Left lung (tissue), 10 donors: Measurements from ENCODE around the gene NFKB1. TPM values are rescaled to one million over a fixed set of nuclear protein-coding genes. Genes with fewer than 3 reads are reported as not detected.

Source experiments
- ATAC-seq: fragments of 200-7000 bp; cut with Tn5 transposase; one replicate; pipeline ENCODE4 v1.9.1; 2020; ENCODE audit warnings: moderate library complexity
- DNase-seq, 4 donors: peaks; one replicate each; pipeline ENCODE4 v3.0.0-alpha.2; 2013 to 2020
- H3K27ac ChIP-seq, 2 donors: fragments of 200-600 bp; sonication (generic) in 1 of 2; one replicate each; pipeline versions ENCODE4 v1.5.0 to v1.8.0; 2020 to 2021
- H3K27me3 ChIP-seq, 2 donors: fragments of 200-600 bp; sonication (generic) in 1 of 2; one replicate each; pipeline versions ENCODE4 v1.5.0 to v1.8.0; 2020 to 2021
- H3K36me3 ChIP-seq, 2 donors: fragments of 200-600 bp; sonication (generic) in 1 of 2; one replicate each; pipeline versions ENCODE4 v1.5.0 to v1.8.0; 2020 to 2021
- H3K4me1 ChIP-seq, 2 donors: fragments of 200-600 bp; one replicate each; pipeline ENCODE4 v1.8.0; 2021
- H3K4me3 ChIP-seq, 2 donors: fragments of 200-600 bp; sonication (generic) in 1 of 2; one replicate each; pipeline versions ENCODE4 v1.5.0 to v1.8.0; 2020 to 2021; ENCODE audit warnings: mild to moderate bottlenecking in 1 of 2
- H3K9me3 ChIP-seq, 2 donors: fragments of 200-600 bp; sonication (generic) in 1 of 2; one replicate each; pipeline versions ENCODE4 v1.5.0 to v1.8.0; 2020 to 2021
- intact Hi-C, 2 donors: fragments of 100-400 bp; cut with DNase I; formaldehyde crosslinking; loops; one replicate each; pipeline versions ENCODE4 v1.11.2 to v1.14.2; 2022
- polyA plus RNA-seq, 6 donors: library from polyadenylated mRNA; unstranded; fragments of 120-200 nt; gene quantifications; one replicate each; pipeline ENCODE4 v1.2.1, GENCODE V29; 2013; ENCODE audit not compliant: insufficient read length in 6 of 6
- total RNA-seq, 2 donors: library from RNA; stranded (reverse); fragmentation: NEBNext Ultra II Directional; extraction: Animal tissue kit (Norgen Biotek cat#: 25700); gene quantifications; one replicate each; pipeline ENCODE4 v1.2.1, GENCODE V29; 2021
- TF ChIP-seq, protein P1 (sequence below), 2 donors: fragments of 200-600 bp; sonication (generic) in 1 of 2; IDR thresholded peaks; one replicate each; pipeline versions ENCODE4 v1.5.0 to v1.8.0; 2021; ENCODE audit warnings: antibody characterized with exemption in 2 of 2
- donor health status: DM: no; HTN: yes; CAD: no.
- donor health status: DM: no; HTN: no; CAD: no.

Gene NFKB1
- total and polyA plus RNA-seq, 8 donors, result 34.0 to 57.6 (median 39.2) TPM

GRCh38 chr4:102543030-102543928 lies 42.1 kb downstream of the NFKB1 start:
- DNase-seq, result no peak
- H3K27me3 ChIP-seq, result no peaks in the 10 kb centered on the region

GRCh38 chr4:102546635-102547034 lies 45.5 kb downstream of the NFKB1 start:
- H3K4me3 ChIP-seq, result no peak overlapping the region
- peaks cover 0 to 38% of the 10 kb centered on the region in 2 donors for H3K36me3 ChIP-seq
- peaks cover 0 to under 1% of the 10 kb centered on the region in 2 donors for H3K4me1 ChIP-seq
- ATAC-seq (no peak), DNase-seq (no peak)
- H3K9me3 ChIP-seq, result no peaks in the 10 kb centered on the region
- no peaks in the 10 kb centered on the region for H3K27me3 ChIP-seq
- no peak overlapping the region for H3K27ac ChIP-seq
- TF ChIP-seq, protein P1, sequence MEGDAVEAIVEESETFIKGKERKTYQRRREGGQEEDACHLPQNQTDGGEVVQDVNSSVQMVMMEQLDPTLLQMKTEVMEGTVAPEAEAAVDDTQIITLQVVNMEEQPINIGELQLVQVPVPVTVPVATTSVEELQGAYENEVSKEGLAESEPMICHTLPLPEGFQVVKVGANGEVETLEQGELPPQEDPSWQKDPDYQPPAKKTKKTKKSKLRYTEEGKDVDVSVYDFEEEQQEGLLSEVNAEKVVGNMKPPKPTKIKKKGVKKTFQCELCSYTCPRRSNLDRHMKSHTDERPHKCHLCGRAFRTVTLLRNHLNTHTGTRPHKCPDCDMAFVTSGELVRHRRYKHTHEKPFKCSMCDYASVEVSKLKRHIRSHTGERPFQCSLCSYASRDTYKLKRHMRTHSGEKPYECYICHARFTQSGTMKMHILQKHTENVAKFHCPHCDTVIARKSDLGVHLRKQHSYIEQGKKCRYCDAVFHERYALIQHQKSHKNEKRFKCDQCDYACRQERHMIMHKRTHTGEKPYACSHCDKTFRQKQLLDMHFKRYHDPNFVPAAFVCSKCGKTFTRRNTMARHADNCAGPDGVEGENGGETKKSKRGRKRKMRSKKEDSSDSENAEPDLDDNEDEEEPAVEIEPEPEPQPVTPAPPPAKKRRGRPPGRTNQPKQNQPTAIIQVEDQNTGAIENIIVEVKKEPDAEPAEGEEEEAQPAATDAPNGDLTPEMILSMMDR (IDR thresholded peaks at IDR 0.05), result no peak
- intact Hi-C loops, result no loop called here

More at GRCh38 chr4:102543030-102543928, 42.1 kb downstream of the NFKB1 start:
- TF ChIP-seq, protein P1 (IDR thresholded peaks at IDR 0.05), result no peak
- Histone ChIP-seq H3K4me3 (no peak overlapping the region), H3K4me1 (no peaks in the 10 kb centered on the region), H3K27ac (no peak overlapping the region), H3K36me3 (peaks cover 0 to 46% of the 10 kb centered on the region in 2 donors), H3K9me3 (no peaks in the 10 kb centered on the region)
- intact Hi-C loops, result no loop called here
- ATAC-seq, result no peak

DNA sequence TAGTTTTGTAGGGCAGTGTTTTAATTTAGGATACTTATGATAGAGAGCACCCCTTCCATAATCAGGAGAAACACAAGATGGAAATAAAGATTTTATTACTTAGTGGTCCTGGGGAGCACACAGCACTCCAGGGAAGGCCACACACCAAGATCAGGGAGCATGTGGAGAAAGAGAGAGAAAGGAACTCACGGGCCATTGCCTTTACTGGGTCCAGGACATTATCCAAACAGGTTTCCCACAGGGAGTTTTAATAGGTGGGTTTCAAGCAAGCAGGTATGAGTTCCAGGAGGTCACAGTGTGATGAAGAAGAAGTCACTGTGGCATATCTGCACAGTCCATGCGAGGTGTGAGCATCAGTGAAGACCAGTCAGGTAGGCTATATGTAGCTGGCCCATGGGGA lies 46.8 kb downstream of the NFKB1 start:
- Histone ChIP-seq H3K4me1 (peaks cover 5 to 14% of the 10 kb centered on the region in 2 donors), H3K27me3 (no peaks in the 10 kb centered on the region), H3K4me3 (no peak overlapping the region), H3K27ac (no peak overlapping the region), H3K36me3 (peaks cover 0 to 34% of the 10 kb centered on the region in 2 donors), H3K9me3 (no peaks in the 10 kb centered on the region)
- TF ChIP-seq, protein P1 (IDR thresholded peaks at IDR 0.05), result no peak
- DNase-seq (no peak), ATAC-seq (no peak)
- intact Hi-C loops, result no loop called here

DNA sequence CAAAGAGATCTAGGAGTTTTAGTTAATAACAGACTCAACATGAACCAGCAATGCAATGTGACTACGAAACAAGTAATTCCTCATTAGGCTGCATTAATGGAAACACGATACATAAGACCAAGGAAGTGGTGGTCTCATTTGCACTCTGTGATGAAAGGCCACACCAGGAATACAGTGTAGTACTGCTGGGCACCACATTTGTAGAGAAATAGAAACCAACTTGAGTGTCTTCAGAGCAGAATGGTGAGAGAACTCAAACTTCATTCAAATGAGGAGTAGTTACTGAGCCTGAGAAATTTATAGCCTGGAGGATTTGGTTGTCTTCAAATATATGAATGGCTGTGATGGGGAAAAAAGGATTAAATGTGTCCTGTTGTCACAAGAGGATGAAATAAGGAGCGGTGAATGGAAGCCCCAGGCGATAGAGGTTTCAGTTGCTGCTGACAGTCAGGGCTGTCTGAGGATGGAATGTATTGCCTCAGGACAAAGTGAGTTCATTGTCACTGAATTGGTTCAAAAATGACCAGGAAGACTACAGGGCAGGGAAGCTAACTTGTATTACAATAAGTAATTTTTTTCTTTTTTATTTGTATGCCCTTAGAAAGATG lies 50.9 kb downstream of the NFKB1 start:
- Histone ChIP-seq H3K36me3 (peaks cover 0 to 15% of the 10 kb centered on the region in 2 donors), H3K27me3 (no peaks in the 10 kb centered on the region), H3K27ac (no peak overlapping the region), H3K4me1 (peaks cover 7 to 24% of the 10 kb centered on the region in 2 donors), H3K4me3 (no peak overlapping the region), H3K9me3 (no peaks in the 10 kb centered on the region)
- intact Hi-C loops, result no loop called here
- ATAC-seq, result no peak
- no peak for DNase-seq
- TF ChIP-seq, protein P1 (IDR thresholded peaks at IDR 0.05), result no peak

DNA sequence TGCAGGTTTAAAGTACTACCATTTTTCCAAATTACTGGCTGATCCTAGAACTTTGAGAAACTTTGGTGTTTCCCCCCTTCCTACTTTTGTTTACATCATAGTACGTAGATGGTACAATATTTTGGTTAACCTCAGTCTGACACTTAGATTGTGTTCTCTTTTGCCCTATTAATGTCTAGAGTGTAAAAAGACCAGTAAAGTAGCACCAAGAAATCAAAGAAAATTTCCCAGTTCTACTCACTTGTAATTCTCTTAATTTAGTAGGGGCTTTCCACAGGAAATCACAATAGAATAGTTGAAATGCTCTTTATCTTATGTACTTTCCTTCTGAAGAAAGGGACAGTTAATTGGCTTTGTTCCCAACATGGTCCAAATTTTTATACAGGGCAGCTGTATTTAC lies 51.6 kb downstream of the NFKB1 start:
- Histone ChIP-seq H3K27ac (no peak overlapping the region), H3K9me3 (no peaks in the 10 kb centered on the region), H3K36me3 (peaks cover 0 to 15% of the 10 kb centered on the region in 2 donors), H3K4me1 (peaks cover 7 to 24% of the 10 kb centered on the region in 2 donors), H3K4me3 (no peak overlapping the region), H3K27me3 (no peaks in the 10 kb centered on the region)
- TF ChIP-seq, protein P1 (IDR thresholded peaks at IDR 0.05), result no peak
- no peak for DNase-seq
- no peak for ATAC-seq
- intact Hi-C loops, result no loop called here
